Measurements from ENCODE around the gene B3GALT6.
"Not testable (repeated sequence)": the region's sequence is repeated elsewhere in the genome, so short reads cannot be mapped to it uniquely, and the experiment has no call there.

Gene B3GALT6

DNA sequence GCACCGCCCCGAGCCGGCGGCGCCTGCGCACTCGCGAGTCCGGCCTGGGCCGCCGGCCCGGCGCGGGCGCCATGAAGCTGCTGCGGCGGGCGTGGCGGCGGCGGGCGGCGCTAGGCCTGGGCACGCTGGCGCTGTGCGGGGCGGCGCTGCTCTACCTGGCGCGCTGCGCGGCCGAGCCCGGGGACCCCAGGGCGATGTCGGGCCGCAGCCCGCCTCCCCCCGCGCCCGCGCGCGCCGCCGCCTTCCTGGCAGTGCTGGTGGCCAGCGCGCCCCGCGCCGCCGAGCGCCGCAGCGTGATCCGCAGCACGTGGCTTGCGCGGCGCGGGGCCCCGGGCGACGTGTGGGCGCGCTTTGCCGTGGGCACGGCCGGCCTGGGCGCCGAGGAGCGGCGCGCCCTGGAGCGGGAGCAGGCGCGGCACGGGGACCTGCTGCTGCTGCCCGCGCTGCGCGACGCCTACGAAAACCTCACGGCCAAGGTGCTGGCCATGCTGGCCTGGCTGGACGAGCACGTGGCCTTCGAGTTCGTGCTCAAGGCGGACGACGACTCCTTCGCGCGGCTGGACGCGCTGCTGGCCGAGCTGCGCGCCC lies at the start of gene B3GALT6:
B3GALT6 (plus strand) TSS at position 30 of the 588 bp plus-strand sequence; CDS start at position 72, 42 bp downstream.
- DNase-seq (ENCODE audit: low read depth) = no peak

DNA sequence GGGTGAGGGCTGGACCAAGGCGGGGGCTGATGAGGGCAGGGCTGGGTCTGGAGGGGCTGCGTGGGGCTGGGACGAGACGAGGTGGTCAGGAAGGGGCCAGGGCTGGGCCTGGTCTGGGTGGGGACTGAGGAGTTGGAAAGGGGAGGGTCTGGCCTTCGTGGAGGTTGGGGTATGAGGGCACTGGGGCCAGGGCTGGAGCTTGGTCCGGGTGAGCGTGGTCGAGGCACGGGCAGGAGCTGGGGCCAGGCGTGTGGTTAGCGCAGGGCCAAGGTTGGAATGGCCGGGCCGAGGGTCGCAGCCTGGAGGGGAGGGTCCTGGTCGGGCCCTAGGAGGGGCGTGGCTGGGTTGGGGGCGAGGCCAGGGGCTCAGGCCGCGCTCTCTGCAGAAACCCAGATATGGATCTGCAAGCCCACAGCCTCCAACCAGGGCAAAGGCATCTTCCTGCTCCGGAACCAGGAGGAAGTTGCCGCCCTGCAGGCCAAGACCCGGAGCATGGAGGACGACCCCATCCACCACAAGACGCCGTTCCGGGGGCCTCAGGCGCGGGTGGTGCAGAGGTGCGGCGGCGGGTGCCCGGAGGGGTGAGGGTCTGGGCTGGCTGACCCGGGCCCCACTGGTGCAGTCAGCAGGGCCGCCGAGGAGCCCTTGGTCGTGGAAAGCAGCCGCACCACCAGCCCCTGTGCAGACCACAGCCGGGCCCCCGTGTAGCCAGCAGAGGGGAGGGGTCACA lies 49.4 kb upstream of the B3GALT6 start:
- no peak for DNase-seq (ENCODE audit: low read depth)

DNA sequence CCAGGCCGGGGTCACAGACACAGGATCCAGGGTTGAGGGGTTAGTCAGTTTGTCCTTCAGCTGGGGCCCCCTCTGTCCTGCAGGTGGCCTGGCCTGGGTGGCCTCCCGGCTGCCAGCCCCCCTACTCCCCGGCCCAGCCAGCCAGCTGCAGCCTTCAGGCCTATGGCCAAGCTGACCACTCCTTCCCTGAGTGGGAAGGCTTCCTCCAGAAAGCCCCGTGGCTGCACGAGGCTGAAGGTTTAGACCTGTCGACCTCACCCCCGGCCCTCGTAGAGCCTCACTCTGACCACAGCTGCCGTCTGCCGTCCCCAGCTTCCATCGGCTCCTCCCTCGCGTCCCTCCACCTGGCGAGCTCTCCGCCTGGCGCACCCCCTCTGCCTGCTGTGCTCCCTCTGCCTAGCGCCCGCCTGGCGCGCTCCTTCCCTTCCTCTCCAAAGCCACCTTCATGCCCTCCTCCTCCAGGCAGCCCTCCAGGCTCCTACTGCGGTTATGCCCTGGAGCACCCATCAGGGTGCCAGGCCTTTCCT lies 48.8 kb upstream of the B3GALT6 start:
- no peak for DNase-seq (ENCODE audit: low read depth)

DNA sequence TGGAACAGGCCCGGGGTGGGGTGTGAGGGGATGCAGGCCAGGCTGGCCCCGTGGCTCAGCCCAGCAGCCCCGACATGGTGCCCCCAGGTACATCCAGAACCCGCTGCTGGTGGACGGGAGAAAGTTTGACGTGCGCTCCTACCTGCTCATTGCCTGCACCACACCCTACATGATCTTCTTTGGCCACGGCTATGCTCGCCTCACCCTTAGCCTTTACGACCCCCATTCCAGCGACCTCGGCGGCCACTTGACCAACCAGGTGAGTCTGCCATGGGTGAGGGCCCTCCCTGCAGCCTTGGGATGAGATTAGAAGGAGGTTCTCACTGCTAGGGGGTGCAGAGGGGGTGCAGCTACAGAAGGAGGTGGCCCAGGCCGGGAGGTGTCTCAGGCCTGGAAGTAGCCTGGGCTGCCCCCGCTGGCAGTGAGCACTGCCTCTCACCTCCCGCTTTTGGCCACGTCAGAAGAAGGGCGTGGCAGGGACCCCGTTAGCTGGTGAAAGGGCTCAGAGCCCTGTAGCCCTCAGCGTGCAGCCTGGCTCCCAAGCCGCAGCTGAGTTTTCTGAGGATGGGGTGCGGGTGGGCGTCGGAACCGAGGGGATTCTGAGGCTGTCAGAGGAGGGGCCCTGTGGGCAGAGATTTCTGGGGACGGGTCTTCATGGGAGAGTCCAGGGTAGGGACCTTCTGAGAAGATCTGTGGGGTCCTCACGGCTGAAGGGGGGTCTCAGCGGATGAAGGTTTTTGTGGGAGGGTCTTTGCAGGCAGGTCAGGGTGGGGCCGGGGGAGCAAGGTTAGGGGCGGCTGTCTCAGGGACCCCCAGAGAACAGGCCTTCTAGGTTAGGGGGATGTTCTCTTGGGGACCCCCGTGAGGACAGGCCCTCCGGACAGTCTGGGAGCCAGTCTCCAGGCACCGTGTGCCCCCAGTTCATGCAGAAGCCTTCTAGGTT lies 47.9 kb upstream of the B3GALT6 start:
- no peak for DNase-seq (ENCODE audit: low read depth)

DNA sequence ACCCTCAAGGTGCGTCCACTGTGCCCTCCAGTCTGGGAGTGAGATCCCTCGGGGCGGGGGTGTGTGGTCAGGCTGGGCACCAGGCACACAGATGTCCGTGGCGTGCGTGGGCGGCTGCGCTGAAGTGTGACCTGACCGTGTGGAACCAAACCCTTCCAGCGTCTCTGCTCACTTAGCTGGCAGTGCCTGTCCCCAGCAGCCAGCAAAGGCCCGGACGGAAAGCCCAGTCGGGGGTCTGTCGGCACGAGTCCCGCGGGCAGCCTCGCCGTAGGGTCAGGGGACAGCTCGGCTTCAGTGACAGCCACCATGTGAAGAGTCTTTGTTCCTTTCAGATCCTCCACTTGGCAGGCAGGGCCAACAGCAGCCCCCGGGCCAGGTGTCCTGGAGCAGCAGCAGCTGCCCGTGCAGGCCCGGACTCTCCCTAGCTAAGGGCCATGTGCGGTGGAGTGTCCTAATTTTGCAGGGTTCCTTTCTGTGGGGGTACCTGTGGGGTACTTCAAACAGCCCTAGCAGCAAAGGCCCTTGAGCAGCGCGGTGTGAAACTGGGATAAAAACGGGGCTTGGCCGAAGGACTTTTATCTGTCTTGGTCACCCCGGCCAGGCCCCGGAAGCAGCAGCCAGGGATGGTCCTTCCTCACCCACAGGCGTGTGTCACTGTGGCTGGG lies 46.8 kb upstream of the B3GALT6 start:
- no peak for DNase-seq (ENCODE audit: low read depth)

DNA sequence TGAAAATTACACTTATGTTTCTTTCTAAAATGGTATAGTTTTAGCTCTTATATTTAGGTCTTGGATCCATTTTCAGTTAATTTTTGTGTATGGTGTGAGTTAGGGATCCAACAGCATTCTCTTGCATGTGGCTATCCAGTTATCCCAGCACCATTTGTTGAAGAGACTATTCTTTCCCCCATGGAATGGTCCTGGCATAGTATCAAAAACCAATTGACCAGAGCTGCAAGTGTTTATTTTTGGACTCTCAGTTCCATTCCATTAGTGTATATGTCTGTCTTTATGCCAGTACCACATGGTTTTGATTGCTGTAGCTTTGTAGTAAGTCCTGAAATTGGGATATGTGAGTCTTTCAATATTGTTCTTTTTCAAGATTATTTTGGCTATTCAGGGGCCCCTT lies 44.1 kb upstream of the B3GALT6 start:
- no peak for DNase-seq (ENCODE audit: low read depth)

DNA sequence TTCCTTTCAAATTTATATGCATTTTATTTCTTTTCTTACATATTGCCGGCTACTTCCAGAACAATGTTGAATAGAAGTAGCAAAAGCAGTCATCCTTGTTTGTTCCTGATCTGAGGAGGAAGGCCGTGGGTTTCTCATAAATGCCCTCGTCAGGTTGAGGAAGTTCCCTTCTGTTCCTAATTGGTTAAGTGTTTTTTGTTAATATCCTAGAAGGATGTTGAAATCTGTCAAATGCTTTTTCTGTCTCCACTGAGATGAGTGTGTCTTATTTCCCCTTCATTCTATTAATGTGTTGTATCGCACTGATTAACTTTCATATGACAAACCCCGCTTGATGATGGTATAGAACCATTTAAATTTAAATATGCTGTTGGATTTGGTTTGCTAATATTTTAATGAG lies 42.9 kb upstream of the B3GALT6 start:
- DNase-seq (ENCODE audit: low read depth) = no peak

DNA sequence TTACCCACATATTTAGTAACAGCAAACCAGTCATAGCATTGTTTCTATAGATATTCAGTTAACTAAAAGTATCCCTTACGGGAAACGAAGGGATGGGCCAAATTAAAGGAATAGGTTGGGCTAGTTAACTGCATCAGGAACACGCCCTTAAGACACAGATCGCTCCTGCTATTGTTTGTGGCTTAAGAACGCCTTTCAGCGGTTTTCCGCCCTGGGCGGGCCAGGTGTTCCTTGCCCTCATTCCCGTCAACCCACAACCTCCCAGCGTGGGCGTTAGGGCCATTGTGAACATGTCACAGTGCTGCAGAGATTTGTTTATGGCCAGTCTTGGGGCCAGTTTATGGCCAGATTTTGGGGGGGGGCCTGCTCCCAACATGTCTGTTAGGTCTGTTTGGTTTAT lies 40.3 kb upstream of the B3GALT6 start:
- no peak for DNase-seq (ENCODE audit: low read depth)

DNA sequence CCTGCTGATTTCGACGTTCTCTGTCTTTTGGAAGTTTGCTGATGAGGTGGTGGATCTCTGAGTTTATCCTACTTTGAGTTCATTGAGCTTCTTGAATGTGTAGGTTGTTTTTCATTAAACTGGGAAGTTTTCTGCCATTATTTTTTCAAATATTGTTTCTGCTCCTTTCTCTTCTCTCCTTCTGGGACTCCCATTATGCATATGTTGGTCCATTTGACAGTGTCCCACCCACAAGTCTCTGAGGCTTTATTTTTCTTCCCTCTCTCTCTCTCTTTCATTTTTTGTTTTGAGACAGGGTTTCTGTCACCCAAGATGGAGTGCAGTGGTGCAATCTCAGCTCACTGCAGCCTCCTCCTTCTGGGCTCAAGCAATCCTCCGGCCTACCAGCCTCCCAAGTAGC lies 37.3 kb upstream of the B3GALT6 start:
- no peak for DNase-seq (ENCODE audit: low read depth)

DNA sequence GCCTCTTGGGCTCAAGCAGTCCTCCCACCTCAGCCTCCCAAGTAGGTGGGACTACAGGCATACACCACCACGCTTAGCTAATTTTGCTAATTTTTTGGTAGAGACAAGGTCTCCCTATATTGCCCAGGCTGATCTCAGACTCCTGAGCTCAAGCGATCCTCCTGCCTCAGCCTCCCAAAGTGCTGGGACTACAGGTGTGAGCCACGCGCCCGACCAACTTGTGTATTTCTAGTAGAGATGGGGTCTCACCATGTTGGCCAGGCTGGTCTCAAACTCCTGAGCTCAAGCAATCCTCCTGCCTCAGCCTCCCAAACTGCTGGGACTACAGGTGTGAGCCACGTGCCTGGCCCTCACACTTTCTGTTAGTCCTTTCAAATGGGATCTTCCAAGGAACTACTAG lies 36.3 kb upstream of the B3GALT6 start:
- DNase-seq (ENCODE audit: low read depth) = not testable (repeated sequence)

DNA sequence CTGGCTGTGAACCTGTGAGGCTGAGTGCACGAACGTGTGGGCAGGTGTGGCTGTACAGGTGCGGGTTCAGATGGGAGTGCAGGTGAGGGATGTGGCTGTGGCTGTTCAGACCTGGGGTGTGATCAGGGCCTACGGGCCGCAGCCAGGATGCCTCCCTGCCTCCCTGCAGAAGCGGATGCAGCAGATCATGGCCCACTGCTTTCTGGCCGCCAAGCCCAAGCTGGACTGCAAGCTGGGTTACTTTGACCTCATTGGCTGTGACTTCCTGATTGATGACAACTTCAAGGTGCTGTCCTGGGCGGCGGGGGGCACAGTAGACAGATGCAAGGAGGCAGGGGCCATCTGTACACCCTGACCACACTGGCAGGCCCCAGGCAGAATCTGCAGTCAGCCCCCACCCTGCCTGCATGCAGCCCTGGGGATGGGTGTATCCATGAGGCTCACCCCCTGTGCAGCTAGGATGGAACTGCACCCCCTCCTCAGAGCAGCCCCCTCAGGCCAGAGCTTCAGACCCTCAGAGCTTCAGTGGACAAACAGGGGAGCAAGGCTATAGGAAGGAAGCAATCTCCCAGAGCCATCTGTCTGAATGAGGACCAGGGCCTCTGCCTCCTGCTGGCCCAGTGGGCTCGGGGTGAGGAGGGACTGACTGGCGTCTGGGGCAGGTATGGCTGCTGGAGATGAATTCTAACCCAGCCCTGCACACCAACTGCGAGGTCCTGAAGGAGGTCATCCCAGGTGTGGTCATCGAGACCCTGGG lies 35.4 kb upstream of the B3GALT6 start:
- DNase-seq (ENCODE audit: low read depth) = no peak

DNA sequence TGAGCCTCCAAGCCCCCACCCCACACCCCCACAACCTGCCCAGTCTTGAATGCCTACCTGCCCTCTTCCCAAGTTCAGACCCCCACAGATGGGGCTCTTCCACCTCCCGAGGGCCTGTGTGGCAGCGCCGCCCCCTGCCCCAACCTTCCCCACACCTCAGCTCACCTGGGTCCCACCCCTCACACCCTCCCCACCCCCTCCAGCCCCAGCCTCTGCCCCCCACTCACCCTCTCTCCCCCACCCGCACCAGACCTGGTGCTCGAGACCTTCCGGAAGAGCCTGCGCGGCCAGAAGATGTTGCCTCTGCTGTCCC lies 34.9 kb upstream of the B3GALT6 start:
- no peak for DNase-seq (ENCODE audit: low read depth)

DNA sequence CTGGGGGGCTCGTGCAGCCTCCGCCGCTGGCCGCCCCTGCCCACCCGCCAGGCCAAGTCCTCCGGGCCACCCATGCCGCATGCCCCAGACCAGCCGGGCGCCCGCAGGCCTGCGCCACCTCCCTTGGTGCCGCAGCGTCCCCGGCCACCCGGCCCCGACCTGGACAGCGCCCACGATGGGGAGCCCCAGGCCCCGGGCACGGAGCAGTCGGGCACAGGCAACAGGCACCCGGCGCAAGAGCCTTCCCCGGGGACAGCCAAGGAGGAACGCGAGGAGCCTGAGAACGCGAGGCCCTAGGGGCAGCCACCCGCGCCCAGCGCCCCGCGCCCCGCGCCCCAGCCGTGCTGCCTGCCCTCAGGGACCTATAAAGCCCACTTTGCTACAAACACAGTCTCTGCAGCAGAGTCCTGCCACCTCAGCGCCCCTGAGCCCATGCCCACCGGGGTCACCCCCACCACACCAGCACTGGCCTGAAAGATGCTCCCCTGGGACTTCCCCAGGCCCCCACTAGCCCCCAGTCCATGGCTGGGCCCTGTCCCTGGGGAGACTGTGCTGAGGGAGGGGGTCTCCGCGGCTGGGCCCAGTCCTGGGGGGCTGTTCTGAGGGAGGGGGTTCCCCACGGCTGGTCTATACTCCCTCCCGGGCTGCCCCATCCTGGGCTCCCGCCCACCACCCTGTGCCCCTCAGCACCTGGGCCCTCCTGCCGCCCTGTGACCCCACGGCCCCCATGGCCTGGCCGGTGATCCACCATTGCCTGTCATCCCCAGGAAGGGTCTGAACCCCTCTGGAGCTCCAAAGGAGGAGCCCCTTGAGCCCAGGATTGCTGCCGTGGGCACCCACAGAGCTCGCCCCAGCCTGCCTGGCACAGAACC lies 34.2 kb upstream of the B3GALT6 start:
- no peak for DNase-seq (ENCODE audit: low read depth)

DNA sequence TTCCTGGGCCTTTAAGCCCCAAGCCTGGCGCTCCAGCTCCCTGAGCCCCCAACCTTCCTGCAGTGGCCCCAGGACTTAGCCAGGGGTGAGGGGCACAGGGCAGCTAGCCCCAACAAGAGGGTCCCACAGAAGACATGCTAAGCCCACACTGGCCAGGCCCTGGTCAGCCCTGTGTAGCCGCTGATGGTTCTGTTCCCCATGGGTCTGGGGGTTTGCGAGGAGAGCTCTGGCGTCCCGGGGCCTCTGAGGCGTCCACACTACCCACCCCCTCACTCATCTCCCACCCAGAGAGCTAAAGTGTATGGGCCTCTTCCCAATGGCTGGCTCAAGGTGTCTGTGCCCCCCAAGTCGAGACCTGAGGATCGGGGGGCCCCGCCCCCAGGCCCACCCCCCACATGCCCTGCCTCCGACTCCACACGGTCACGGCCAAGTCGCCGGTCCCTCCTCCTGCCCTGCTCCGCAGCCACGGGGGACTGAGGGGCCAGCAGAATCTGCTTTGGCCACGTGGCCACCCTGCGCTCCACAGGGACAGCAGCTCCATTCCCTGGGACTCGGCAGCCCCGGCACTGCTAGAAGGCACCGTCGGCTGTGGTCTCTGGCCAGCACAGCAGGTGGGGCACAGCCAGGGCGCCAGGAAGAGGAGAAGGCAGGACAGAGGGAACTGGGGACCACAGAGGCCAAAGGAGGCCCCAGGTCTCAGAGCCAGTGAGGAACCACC lies 33.5 kb upstream of the B3GALT6 start:
- no peak for DNase-seq (ENCODE audit: low read depth)

DNA sequence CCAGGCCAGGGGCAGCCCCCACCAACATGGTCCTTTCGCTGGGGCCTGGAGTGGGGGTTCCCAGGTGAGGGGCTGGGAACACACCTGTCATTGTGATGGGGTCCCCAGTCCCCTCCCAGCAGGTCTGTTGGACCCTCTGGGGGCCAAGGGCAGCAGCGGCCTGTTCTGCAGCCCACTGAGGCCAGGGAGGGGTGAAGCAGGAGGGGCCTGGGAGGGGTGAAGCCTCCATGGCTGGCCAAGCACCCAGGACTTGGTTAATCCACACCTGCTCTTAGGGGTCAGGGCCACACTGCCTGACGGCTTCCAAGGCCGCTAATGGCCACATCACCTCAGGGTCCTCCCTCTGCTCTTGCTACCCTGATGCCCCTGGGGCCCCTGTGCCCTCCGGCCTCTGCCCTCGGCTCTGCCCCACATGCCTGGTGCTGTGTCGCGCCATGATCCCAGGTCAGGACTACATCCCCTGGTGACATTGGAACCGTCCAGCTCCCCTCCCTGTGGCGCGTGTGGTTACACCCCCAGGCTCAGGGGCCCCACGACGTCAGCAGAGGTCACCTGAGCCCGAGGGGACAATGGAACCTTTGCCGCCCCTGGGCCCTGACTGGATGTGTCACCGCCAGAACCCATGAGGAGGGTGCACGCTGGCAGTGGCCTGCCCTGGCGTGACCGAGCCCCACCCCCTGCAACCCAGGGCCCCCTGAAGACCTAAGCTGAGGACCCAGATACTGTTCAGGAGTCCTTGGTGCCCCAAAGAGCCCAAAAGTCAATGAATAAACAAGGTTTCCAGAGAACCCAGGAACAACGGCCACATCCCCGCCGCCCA lies 32.7 kb upstream of the B3GALT6 start:
- no peak for DNase-seq (ENCODE audit: low read depth)

DNA sequence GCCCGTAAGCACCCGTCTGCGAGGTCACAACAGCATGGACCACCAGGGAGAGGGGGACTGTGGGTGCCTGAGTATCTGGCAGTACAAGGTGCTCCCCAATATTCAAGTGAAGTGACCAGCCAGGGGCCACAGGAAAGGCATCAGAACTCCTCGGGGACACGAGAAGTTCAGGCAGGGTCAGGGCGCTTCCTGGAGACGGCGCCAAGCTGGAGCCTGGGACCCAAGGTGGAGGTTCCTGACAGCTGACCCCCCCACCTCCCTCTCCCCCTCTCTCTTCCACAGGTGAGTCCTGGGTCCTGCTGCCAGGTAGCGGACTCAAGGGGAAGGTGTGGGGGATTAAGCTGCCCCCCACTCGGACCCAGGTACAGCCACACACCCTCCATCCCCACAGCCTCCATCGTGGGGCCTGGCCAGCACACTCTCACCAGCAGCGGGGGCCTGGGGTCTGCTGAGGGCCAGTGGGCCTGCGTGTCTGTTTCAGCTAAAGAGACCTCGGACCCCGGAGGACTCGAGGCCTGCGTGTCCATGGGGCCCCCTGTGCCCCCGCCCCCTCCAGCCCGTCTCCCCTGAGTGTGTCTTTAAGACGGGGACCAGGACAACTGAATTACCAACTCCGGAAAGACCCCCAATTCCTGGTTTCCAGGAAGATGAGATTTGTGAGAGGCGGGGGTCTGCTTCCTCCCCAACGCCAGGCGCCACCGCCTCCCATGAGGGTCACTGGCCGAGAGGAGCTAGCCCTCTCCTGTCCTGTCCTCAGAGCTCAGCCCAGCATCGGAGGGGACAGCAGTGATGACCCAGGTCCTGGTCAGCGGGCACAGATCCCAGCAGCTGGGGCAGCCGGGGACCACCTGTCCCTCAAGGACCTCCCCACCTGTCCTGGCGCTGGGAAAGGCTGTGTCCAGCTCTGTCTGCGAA lies 31.8 kb upstream of the B3GALT6 start:
- no peak for DNase-seq (ENCODE audit: low read depth)

DNA sequence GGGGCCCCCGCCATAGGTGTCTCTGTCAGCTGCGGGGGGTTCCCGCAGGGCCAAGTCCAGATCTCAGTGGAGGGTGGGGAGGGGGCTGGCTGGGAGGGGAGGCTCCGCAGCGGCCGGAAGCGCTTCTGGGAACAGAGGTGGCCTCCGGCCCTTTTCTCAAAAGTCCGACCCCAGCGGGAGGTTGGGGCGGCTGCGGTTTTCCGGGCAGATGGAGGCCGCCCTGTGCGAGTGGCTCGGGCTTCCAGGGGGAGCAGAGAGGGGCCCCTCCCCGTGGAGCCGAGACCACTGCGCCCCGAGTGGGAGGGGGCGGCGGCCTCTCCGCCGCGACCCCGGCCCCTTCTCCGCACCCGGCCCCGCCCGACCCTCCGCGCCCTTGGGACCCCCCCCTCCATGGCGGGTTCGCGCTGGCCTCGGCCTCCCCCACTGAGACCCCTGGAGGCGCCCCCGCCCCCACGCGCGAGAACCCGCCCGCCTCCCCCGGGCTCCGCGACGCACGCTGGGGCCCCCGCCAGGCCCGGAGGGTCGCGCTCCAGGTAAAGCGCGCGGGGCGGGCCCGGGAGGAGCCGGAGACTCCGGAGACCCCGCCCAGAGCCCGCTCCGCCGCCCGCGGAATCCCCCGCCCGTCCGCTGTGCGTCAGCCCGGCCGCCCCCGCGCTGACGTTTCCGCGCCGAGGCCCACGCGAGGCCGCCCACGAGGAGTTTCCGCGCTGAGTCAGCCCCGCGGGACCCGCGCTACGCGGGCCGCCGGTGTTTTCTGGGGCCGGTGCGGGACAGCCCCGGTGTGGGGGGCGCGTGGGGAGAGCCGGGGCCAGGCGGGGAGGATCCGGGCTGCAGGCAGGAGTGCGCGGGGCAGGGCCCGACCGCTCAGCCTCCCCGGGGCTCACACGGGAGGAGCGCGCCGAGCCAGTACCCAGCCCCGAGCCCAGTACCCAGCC lies 30.9 kb upstream of the B3GALT6 start:
- no peak for DNase-seq (ENCODE audit: low read depth)

Data from GM04503 (cell line).